ENCODE results near the gene CACHD1.

CACHD1 gene

GRCh38 chr1:64536836-64537490, 67.0 kb downstream of the CACHD1 start:
- H3K27me3 ChIP-seq (ENCODE audit: control insufficient read depth in 1 of 2, insufficient read depth in 2 of 2, low read length in 2 of 2): no peaks in the 10 kb centered on the region
- H3K27ac ChIP-seq (ENCODE audit: low read length): peak overlapping the region; percentile 37
- no peak overlapping the region for H3K9ac ChIP-seq (ENCODE audit: low read length in 2 of 2)
- peak overlapping the region in 1 of 2 donors; percentile 24 for H3K4me3 ChIP-seq (ENCODE audit: low read length in 2 of 2)
- H3K9me3 ChIP-seq (ENCODE audit: control insufficient read depth in 2 of 2, low read length in 2 of 2): no peaks in the 10 kb centered on the region
- peaks cover 37% of the 10 kb centered on the region for H3K4me1 ChIP-seq (ENCODE audit: control insufficient read depth, insufficient read depth, low read length)
- H3K36me3 ChIP-seq (ENCODE audit: control insufficient read depth in 2 of 2, insufficient read depth in 2 of 2, low read length in 2 of 2): no peaks in the 10 kb centered on the region

- peaks cover 37% of the 10 kb centered on the region for H3K4me1 ChIP-seq (ENCODE audit: control insufficient read depth, insufficient read depth, low read length)
Measured at GRCh38 chr1:64537942-64538341, 68.0 kb downstream of the CACHD1 start.

GRCh38 chr1:64538389-64538788, 68.5 kb downstream of the CACHD1 start:
- Histone ChIP-seq H3K27ac (ENCODE audit: low read length) (no peak overlapping the region), H3K4me1 (ENCODE audit: control insufficient read depth, insufficient read depth, low read length) (peaks cover 37% of the 10 kb centered on the region)

More at GRCh38 chr1:64537942-64538341, 68.0 kb downstream of the CACHD1 start:
- no peak overlapping the region for H3K27ac ChIP-seq (ENCODE audit: low read length)
- H3K9ac ChIP-seq (ENCODE audit: low read length in 2 of 2): no peak overlapping the region
- H3K9me3 ChIP-seq (ENCODE audit: control insufficient read depth in 2 of 2, low read length in 2 of 2): no peaks in the 10 kb centered on the region
- no peak overlapping the region for H3K4me3 ChIP-seq (ENCODE audit: low read length in 2 of 2)
- no peaks in the 10 kb centered on the region for H3K36me3 ChIP-seq (ENCODE audit: control insufficient read depth in 2 of 2, insufficient read depth in 2 of 2, low read length in 2 of 2)
- H3K27me3 ChIP-seq (ENCODE audit: control insufficient read depth in 1 of 2, insufficient read depth in 2 of 2, low read length in 2 of 2): no peaks in the 10 kb centered on the region

GRCh38 chr1:64539289-64539688, 69.4 kb downstream of the CACHD1 start:
- Histone ChIP-seq H3K4me3 (ENCODE audit: low read length in 2 of 2) (no peak overlapping the region), H3K9me3 (ENCODE audit: control insufficient read depth in 2 of 2, low read length in 2 of 2) (no peaks in the 10 kb centered on the region), H3K4me1 (ENCODE audit: control insufficient read depth, insufficient read depth, low read length) (peaks cover 39% of the 10 kb centered on the region), H3K9ac (ENCODE audit: low read length in 2 of 2) (no peak overlapping the region), H3K36me3 (ENCODE audit: control insufficient read depth in 2 of 2, insufficient read depth in 2 of 2, low read length in 2 of 2) (no peaks in the 10 kb centered on the region), H3K27me3 (ENCODE audit: control insufficient read depth in 1 of 2, insufficient read depth in 2 of 2, low read length in 2 of 2) (no peaks in the 10 kb centered on the region), H3K27ac (ENCODE audit: low read length) (peak overlapping the region; percentile 12)

More at GRCh38 chr1:64538389-64538788, 68.5 kb downstream of the CACHD1 start:
- no peak overlapping the region for H3K4me3 ChIP-seq (ENCODE audit: low read length in 2 of 2)
- no peaks in the 10 kb centered on the region for H3K9me3 ChIP-seq (ENCODE audit: control insufficient read depth in 2 of 2, low read length in 2 of 2)
- H3K27me3 ChIP-seq (ENCODE audit: control insufficient read depth in 1 of 2, insufficient read depth in 2 of 2, low read length in 2 of 2): no peaks in the 10 kb centered on the region
- no peak overlapping the region for H3K9ac ChIP-seq (ENCODE audit: low read length in 2 of 2)
- no peaks in the 10 kb centered on the region for H3K36me3 ChIP-seq (ENCODE audit: control insufficient read depth in 2 of 2, insufficient read depth in 2 of 2, low read length in 2 of 2)

GRCh38 chr1:64539781-64540218, 69.9 kb downstream of the CACHD1 start:
- Histone ChIP-seq H3K36me3 (ENCODE audit: control insufficient read depth in 2 of 2, insufficient read depth in 2 of 2, low read length in 2 of 2) (no peaks in the 10 kb centered on the region), H3K27ac (ENCODE audit: low read length) (no peak overlapping the region), H3K9ac (ENCODE audit: low read length in 2 of 2) (no peak overlapping the region), H3K27me3 (ENCODE audit: control insufficient read depth in 1 of 2, insufficient read depth in 2 of 2, low read length in 2 of 2) (no peaks in the 10 kb centered on the region), H3K9me3 (ENCODE audit: control insufficient read depth in 2 of 2, low read length in 2 of 2) (no peaks in the 10 kb centered on the region), H3K4me1 (ENCODE audit: control insufficient read depth, insufficient read depth, low read length) (peaks cover 39% of the 10 kb centered on the region), H3K4me3 (ENCODE audit: low read length in 2 of 2) (peak overlapping the region in 1 of 2 donors; percentile 40)

- Histone ChIP-seq H3K9me3 (ENCODE audit: control insufficient read depth in 2 of 2, low read length in 2 of 2) (no peaks in the 10 kb centered on the region), H3K4me3 (ENCODE audit: low read length in 2 of 2) (peak overlapping the region in 1 of 2 donors; percentile 40), H3K4me1 (ENCODE audit: control insufficient read depth, insufficient read depth, low read length) (peaks cover 39% of the 10 kb centered on the region), H3K27me3 (ENCODE audit: control insufficient read depth in 1 of 2, insufficient read depth in 2 of 2, low read length in 2 of 2) (no peaks in the 10 kb centered on the region), H3K27ac (ENCODE audit: low read length) (peak overlapping the region; percentile 25), H3K9ac (ENCODE audit: low read length in 2 of 2) (no peak overlapping the region), H3K36me3 (ENCODE audit: control insufficient read depth in 2 of 2, insufficient read depth in 2 of 2, low read length in 2 of 2) (no peaks in the 10 kb centered on the region)
Measured at GRCh38 chr1:64540265-64540791, 70.4 kb downstream of the CACHD1 start.

GRCh38 chr1:64542118-64542517, 72.2 kb downstream of the CACHD1 start:
- Histone ChIP-seq H3K27me3 (ENCODE audit: control insufficient read depth in 1 of 2, insufficient read depth in 2 of 2, low read length in 2 of 2) (no peaks in the 10 kb centered on the region), H3K36me3 (ENCODE audit: control insufficient read depth in 2 of 2, insufficient read depth in 2 of 2, low read length in 2 of 2) (no peaks in the 10 kb centered on the region), H3K4me1 (ENCODE audit: control insufficient read depth, insufficient read depth, low read length) (peaks cover 27% of the 10 kb centered on the region), H3K27ac (ENCODE audit: low read length) (no peak overlapping the region), H3K4me3 (ENCODE audit: low read length in 2 of 2) (no peak overlapping the region), H3K9ac (ENCODE audit: low read length in 2 of 2) (no peak overlapping the region), H3K9me3 (ENCODE audit: control insufficient read depth in 2 of 2, low read length in 2 of 2) (no peaks in the 10 kb centered on the region)

- Histone ChIP-seq H3K27me3 (ENCODE audit: control insufficient read depth in 1 of 2, insufficient read depth in 2 of 2, low read length in 2 of 2) (no peaks in the 10 kb centered on the region), H3K27ac (ENCODE audit: low read length) (no peak overlapping the region), H3K36me3 (ENCODE audit: control insufficient read depth in 2 of 2, insufficient read depth in 2 of 2, low read length in 2 of 2) (no peaks in the 10 kb centered on the region), H3K4me1 (ENCODE audit: control insufficient read depth, insufficient read depth, low read length) (peaks cover 18% of the 10 kb centered on the region), H3K9me3 (ENCODE audit: control insufficient read depth in 2 of 2, low read length in 2 of 2) (no peaks in the 10 kb centered on the region), H3K4me3 (ENCODE audit: low read length in 2 of 2) (no peak overlapping the region), H3K9ac (ENCODE audit: low read length in 2 of 2) (no peak overlapping the region)
Measured at GRCh38 chr1:64543831-64544230, 73.9 kb downstream of the CACHD1 start.

- no peaks in the 10 kb centered on the region for H3K9me3 ChIP-seq (ENCODE audit: control insufficient read depth in 2 of 2, low read length in 2 of 2)
- no peaks in the 10 kb centered on the region for H3K27me3 ChIP-seq (ENCODE audit: control insufficient read depth in 1 of 2, insufficient read depth in 2 of 2, low read length in 2 of 2)
- H3K9ac ChIP-seq (ENCODE audit: low read length in 2 of 2): no peak overlapping the region
- H3K27ac ChIP-seq (ENCODE audit: low read length): no peak overlapping the region
- no peaks in the 10 kb centered on the region for H3K36me3 ChIP-seq (ENCODE audit: control insufficient read depth in 2 of 2, insufficient read depth in 2 of 2, low read length in 2 of 2)
- H3K4me3 ChIP-seq (ENCODE audit: low read length in 2 of 2): no peak overlapping the region
- H3K4me1 ChIP-seq (ENCODE audit: control insufficient read depth, insufficient read depth, low read length): peaks cover 12% of the 10 kb centered on the region
Measured at GRCh38 chr1:64545118-64545843, 75.4 kb downstream of the CACHD1 start.

GRCh38 chr1:64546013-64546412, 76.1 kb downstream of the CACHD1 start:
- H3K4me1 ChIP-seq (ENCODE audit: control insufficient read depth, insufficient read depth, low read length): peaks cover 12% of the 10 kb centered on the region
- no peak overlapping the region for H3K9ac ChIP-seq (ENCODE audit: low read length in 2 of 2)
- no peak overlapping the region for H3K27ac ChIP-seq (ENCODE audit: low read length)
- H3K36me3 ChIP-seq (ENCODE audit: control insufficient read depth in 2 of 2, insufficient read depth in 2 of 2, low read length in 2 of 2): no peaks in the 10 kb centered on the region
- H3K4me3 ChIP-seq (ENCODE audit: low read length in 2 of 2): no peak overlapping the region
- H3K27me3 ChIP-seq (ENCODE audit: control insufficient read depth in 1 of 2, insufficient read depth in 2 of 2, low read length in 2 of 2): no peaks in the 10 kb centered on the region
- no peaks in the 10 kb centered on the region for H3K9me3 ChIP-seq (ENCODE audit: control insufficient read depth in 2 of 2, low read length in 2 of 2)

Measured in stomach smooth muscle (tissue), 2 donors.